Type B pancreatic cell (in vitro differentiated cells): Measurements from ENCODE around the gene ADARB2. TPM values are rescaled to one million over a fixed set of nuclear protein-coding genes. Genes with fewer than 3 reads are reported as not detected.

ENCODE experiments used
- DNase-seq: peaks from one replicate; pipeline ENCODE4 v3.0.0; 2021; ENCODE audit warnings: mixed read lengths; ENCODE audit not compliant: unreplicated experiment; ENCODE audit errors: extremely low spot score
- H3K27ac Mint-ChIP-seq: 2 replicates; pipeline ENCODE4 v1.8.0; 2021; ENCODE audit warnings: mild to moderate bottlenecking, mixed read lengths
- H3K27me3 Mint-ChIP-seq: 2 replicates; pipeline ENCODE4 v1.8.0; 2021; ENCODE audit warnings: mixed read lengths
- H3K36me3 Mint-ChIP-seq: 2 replicates; pipeline ENCODE4 v1.8.0; 2021; ENCODE audit warnings: mixed read lengths
- H3K4me1 Mint-ChIP-seq: one replicate; pipeline ENCODE4 v1.8.0; 2021; ENCODE audit warnings: mixed read lengths; ENCODE audit not compliant: unreplicated experiment
- H3K4me3 Mint-ChIP-seq: 2 replicates; pipeline ENCODE4 v1.8.0; 2021; ENCODE audit warnings: mild to moderate bottlenecking, mixed read lengths
- H3K9me3 Mint-ChIP-seq: 2 replicates; pipeline ENCODE4 v1.8.0; 2021; ENCODE audit warnings: mixed read lengths
- total RNA-seq: library from RNA; stranded (reverse); gene quantifications from 2 replicates; pipeline ENCODE4 v1.2.1, GENCODE V29; 2021; ENCODE audit warnings: low replicate concordance
- TF ChIP-seq, protein P1 (sequence below): fragments of 200-600 bp; sonication (generic); conservative IDR thresholded peaks from 2 replicates; pipeline ENCODE4 v1.5.0; 2021; ENCODE audit warnings: antibody characterized with exemption, mild to moderate bottlenecking

ADARB2 gene
- total RNA-seq, 1 donor from 2014 or later: 4.9 TPM

DNA sequence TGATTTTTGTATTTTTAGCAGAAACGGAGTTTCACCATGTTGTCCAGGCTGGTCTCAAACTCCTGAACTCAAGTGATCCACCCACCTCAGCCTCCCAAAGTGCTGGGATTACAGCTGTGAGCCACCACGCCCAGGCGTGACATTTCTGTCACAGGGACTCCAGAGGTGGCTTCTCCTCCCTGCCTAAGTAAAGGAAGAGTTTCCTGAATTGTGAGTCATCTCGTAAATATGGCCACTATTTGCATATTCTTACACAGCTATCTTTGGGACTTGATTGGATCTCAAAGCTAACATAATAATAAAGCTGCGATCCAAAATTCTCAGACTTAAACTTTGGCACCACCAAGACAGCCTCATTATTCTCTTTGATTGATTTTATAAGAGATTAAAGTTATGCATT, 50.1 kb downstream of the ADARB2 start:
- H3K36me3 Mint-ChIP-seq: no peaks in the 10 kb centered on the region
- peak overlapping the region; percentile 55 for H3K27ac Mint-ChIP-seq
- no peak for DNase-seq
- peaks cover 11% of the 10 kb centered on the region for H3K27me3 Mint-ChIP-seq
- TF ChIP-seq, protein P1, sequence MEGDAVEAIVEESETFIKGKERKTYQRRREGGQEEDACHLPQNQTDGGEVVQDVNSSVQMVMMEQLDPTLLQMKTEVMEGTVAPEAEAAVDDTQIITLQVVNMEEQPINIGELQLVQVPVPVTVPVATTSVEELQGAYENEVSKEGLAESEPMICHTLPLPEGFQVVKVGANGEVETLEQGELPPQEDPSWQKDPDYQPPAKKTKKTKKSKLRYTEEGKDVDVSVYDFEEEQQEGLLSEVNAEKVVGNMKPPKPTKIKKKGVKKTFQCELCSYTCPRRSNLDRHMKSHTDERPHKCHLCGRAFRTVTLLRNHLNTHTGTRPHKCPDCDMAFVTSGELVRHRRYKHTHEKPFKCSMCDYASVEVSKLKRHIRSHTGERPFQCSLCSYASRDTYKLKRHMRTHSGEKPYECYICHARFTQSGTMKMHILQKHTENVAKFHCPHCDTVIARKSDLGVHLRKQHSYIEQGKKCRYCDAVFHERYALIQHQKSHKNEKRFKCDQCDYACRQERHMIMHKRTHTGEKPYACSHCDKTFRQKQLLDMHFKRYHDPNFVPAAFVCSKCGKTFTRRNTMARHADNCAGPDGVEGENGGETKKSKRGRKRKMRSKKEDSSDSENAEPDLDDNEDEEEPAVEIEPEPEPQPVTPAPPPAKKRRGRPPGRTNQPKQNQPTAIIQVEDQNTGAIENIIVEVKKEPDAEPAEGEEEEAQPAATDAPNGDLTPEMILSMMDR: no peak
- no peaks in the 10 kb centered on the region for H3K9me3 Mint-ChIP-seq
- H3K4me3 Mint-ChIP-seq: no peak overlapping the region
- peaks cover 8% of the 10 kb centered on the region for H3K4me1 Mint-ChIP-seq

DNA sequence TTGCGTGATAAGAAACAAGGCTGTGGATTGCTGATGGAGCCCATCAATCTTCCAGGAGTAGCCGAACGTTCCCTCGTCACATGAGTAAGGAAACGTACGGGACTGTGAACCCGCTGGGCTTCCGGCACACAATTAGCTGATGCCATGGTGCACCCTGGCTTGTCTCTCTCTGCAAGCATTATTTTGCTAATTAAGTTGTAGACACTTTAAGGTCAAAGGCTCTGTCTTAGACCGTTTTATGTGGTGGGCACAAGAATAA, 50.9 kb downstream of the ADARB2 start:
- Mint-ChIP-seq H3K4me1 (peaks cover 8% of the 10 kb centered on the region), H3K4me3 (no peak overlapping the region)
- TF ChIP-seq, protein P1: no peak

DNA sequence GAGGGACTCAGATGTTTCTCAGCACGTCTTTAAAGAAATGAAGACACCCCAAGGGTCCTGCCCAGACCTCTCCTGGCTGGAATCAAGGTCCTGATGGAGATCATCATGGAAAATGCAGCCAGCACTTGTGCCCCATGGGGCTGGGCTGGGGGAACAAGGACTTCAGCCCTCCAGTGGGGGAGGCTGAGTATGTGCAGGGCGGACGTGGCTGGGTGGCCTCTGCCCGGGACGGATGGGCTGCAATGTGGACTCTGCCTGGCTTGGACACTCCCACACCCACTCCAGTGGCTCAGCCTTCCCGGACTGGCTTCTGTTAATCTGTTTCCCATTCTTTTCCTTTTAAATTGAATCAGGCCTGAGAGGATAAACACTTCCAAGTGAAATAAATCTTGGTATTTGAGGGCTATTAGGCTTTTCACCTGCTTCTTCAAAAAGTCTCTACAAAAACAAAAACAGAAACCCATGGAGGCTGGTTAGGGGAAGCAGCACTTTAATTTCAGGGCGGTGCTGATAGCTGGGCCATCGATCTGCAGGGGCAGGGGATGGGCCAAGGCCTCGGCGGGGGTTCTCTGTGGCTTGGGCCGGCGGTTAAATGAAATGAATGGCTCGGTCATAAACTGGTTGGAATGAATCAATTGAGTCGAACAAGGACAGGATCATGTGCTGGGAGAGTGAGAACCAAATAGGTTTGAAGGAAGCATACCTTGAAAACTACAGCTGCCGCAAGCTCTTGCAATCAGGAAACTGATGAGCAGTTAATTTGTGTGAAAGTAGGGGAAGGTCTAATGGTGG, 51.4 kb downstream of the ADARB2 start:
- Mint-ChIP-seq H3K27ac (peak overlapping the region; percentile 61), H3K36me3 (no peaks in the 10 kb centered on the region), H3K4me3 (peak overlapping the region; percentile 4), H3K4me1 (peaks cover 8% of the 10 kb centered on the region), H3K9me3 (no peaks in the 10 kb centered on the region), H3K27me3 (peaks cover 4% of the 10 kb centered on the region)
- TF ChIP-seq, protein P1: no peak
- no peak for DNase-seq

More for the DNA sequence above, 50.9 kb downstream of the ADARB2 start:
- Mint-ChIP-seq H3K27me3 (peaks cover 5% of the 10 kb centered on the region), H3K9me3 (no peaks in the 10 kb centered on the region), H3K36me3 (no peaks in the 10 kb centered on the region), H3K27ac (peak overlapping the region; percentile 61)
- no peak for DNase-seq

DNA sequence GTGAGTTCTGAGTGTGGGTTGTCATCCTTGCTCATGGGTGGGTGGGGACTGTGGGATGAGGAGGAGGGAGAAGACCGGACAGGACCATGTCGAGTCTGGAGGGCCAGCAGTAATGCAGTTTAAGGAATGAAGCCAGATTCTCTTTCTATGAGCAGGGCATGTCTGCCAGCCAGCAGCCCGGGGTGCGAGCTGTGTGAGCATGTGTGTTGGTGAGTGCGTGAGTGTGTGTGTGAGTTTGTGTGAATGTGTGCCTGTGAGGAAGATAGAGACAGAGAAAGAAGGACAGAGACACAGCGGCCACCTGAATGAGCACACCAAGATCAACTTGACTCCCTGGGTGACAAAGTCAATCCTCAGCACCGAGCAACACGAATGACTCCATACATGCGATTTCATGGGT, 52.3 kb downstream of the ADARB2 start:
- Mint-ChIP-seq H3K4me1 (peaks cover 8% of the 10 kb centered on the region), H3K27me3 (peaks cover 4% of the 10 kb centered on the region), H3K4me3 (peak overlapping the region; percentile 20), H3K27ac (no peak overlapping the region), H3K9me3 (no peaks in the 10 kb centered on the region), H3K36me3 (no peaks in the 10 kb centered on the region)
- TF ChIP-seq, protein P1: no peak
- no peak for DNase-seq

DNA sequence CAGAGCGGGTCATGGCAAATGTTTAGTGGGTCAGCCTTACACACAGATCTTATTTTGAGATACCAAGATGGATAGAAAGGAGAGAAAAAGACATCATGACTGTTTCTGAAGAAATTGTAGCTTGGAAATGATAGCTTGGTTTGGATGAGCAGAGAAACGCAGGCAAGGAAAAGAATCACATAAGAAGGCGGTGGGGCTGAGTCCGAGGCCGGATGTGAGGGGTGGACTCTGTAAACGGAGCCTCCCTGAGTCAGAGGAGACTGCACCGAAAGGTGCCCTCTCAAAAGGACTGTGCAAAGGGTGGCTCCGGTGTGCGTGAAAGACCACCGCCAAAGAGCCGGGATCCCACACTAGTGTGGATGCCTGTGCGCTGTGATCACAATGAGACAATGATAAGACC, 53.7 kb downstream of the ADARB2 start:
- no peak for DNase-seq
- Mint-ChIP-seq H3K4me1 (peaks cover 8% of the 10 kb centered on the region), H3K36me3 (no peaks in the 10 kb centered on the region), H3K27ac (no peak overlapping the region), H3K27me3 (peaks cover 7% of the 10 kb centered on the region), H3K9me3 (no peaks in the 10 kb centered on the region), H3K4me3 (no peak overlapping the region)
- TF ChIP-seq, protein P1: no peak
